Muscle of back (tissue), 11 donors: Measurements from ENCODE around the gene UFD1. TPM values are rescaled to one million over a fixed set of nuclear protein-coding genes. Genes with fewer than 3 reads are reported as not detected.

Source experiments
- DNase-seq, 3 donors: peaks; one replicate each; pipeline versions ENCODE4 v3.0.0 to v3.0.0-alpha.2; 2013
- polyA plus RNA-seq, 10 donors: library from polyadenylated mRNA; unstranded; fragments of 120-200 nt; gene quantifications; one replicate each; pipeline ENCODE4 v1.2.1, GENCODE V29; 2013; ENCODE audit not compliant: insufficient read length in 10 of 10

UFD1 gene
- polyA plus RNA-seq, 10 donors, result 36.4 to 53.2 (median 41.2) TPM

- peak in 2 of 3 donors; percentile 10 to 53 for DNase-seq
Observed at GRCh38 chr22:19430890-19431541, 48.0 kb downstream of the UFD1 start.

- DNase-seq, result peak; percentile 16 to 44 (median 25)
Observed at GRCh38 chr22:19429950-19430889, 48.8 kb downstream of the UFD1 start.

GRCh38 chr22:19424186-19424500, 54.9 kb downstream of the UFD1 start:
- no peak for DNase-seq

- no peak for DNase-seq
Observed at GRCh38 chr22:19422440-19423301, 56.3 kb downstream of the UFD1 start.

GRCh38 chr22:19420321-19420720, 58.7 kb downstream of the UFD1 start:
- DNase-seq, result no peak

GRCh38 chr22:19419464-19420178, 59.4 kb downstream of the UFD1 start:
- no peak for DNase-seq

GRCh38 chr22:19419086-19419463, 59.9 kb downstream of the UFD1 start:
- no peak for DNase-seq

GRCh38 chr22:19412923-19413322, 66.1 kb downstream of the UFD1 start:
- no peak for DNase-seq

GRCh38 chr22:19412478-19412877, 66.5 kb downstream of the UFD1 start:
- DNase-seq, result no peak

- no peak for DNase-seq
Observed at GRCh38 chr22:19411690-19412045, 67.3 kb downstream of the UFD1 start.

GRCh38 chr22:19410941-19411689, 67.9 kb downstream of the UFD1 start:
- no peak for DNase-seq

GRCh38 chr22:19407649-19408606, 71.1 kb downstream of the UFD1 start:
- peak in 1 of 3 donors; percentile 22 for DNase-seq

GRCh38 chr22:19406846-19407245, 72.1 kb downstream of the UFD1 start:
- DNase-seq, result no peak

- no peak for DNase-seq
Observed at GRCh38 chr22:19406281-19406811, 72.6 kb downstream of the UFD1 start.

GRCh38 chr22:19405652-19406051, 73.3 kb downstream of the UFD1 start:
- DNase-seq, result no peak

GRCh38 chr22:19405133-19405532, 73.9 kb downstream of the UFD1 start:
- DNase-seq, result no peak

- no peak for DNase-seq
Observed at GRCh38 chr22:19404676-19405075, 74.3 kb downstream of the UFD1 start.

GRCh38 chr22:19402642-19403191, 76.3 kb downstream of the UFD1 start:
- DNase-seq, result no peak

GRCh38 chr22:19401483-19401882, 77.5 kb downstream of the UFD1 start:
- no peak for DNase-seq
